ENCODE results near the gene ESYT2.

DNA sequence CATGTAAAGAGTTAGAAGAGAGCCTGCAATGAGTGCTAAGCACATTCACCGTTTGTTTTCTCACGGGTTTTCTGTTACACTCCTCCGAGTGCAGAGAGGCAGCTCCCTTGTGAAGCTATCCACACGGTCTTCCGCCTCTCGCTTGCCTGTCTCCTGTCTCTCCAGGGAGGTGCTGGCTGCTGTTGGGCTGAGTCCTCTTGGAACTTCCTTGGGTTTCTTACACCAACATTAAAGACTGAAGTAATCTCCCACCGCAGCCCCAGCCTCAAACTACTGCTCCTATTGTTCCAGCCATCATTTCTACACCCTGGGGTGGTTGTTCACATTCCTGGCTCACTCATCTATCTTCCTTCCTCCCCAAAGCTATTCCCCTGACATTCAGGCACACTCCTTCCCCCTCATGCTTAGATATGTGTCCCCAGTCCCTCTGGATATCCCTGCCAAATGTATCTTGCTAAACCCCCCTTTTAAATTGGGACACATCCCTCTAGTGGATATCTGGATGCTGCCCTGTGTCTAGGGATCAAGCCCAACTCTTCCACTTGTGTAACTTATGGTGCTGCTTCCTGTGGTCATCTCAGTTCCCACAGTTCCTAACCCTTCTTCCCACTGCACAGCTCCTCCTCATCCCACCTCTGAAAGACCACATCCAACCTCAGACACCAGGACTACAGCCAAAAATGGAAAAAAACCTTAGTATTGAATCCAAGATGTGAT is 14.1 kb downstream of the ESYT2 start:
- TF ChIP-seq, protein P1, sequence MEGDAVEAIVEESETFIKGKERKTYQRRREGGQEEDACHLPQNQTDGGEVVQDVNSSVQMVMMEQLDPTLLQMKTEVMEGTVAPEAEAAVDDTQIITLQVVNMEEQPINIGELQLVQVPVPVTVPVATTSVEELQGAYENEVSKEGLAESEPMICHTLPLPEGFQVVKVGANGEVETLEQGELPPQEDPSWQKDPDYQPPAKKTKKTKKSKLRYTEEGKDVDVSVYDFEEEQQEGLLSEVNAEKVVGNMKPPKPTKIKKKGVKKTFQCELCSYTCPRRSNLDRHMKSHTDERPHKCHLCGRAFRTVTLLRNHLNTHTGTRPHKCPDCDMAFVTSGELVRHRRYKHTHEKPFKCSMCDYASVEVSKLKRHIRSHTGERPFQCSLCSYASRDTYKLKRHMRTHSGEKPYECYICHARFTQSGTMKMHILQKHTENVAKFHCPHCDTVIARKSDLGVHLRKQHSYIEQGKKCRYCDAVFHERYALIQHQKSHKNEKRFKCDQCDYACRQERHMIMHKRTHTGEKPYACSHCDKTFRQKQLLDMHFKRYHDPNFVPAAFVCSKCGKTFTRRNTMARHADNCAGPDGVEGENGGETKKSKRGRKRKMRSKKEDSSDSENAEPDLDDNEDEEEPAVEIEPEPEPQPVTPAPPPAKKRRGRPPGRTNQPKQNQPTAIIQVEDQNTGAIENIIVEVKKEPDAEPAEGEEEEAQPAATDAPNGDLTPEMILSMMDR (IDR thresholded peaks at IDR 0.05) = no peak
- TF ChIP-seq POLR2A (IDR thresholded peaks at IDR 0.05) = no peak

Data from uterus (tissue), 2 donors.